ENCODE measurements around the gene NPTN.

The NPTN gene

GRCh38 chr15:73604477-73604876 is 28.7 kb downstream of the NPTN start:
- no peak for TF ChIP-seq CTCF (IDR thresholded peaks at IDR 0.05)

GRCh38 chr15:73602992-73603391 is 30.2 kb downstream of the NPTN start:
- TF ChIP-seq CTCF (IDR thresholded peaks at IDR 0.05) = no peak

- TF ChIP-seq CTCF (IDR thresholded peaks at IDR 0.05) = no peak
Measured at GRCh38 chr15:73602446-73602843, 30.7 kb downstream of the NPTN start.

- TF ChIP-seq CTCF (IDR thresholded peaks at IDR 0.05) = no peak
Measured at GRCh38 chr15:73601451-73602445, 31.4 kb downstream of the NPTN start.

GRCh38 chr15:73600413-73601335 is 32.5 kb downstream of the NPTN start:
- TF ChIP-seq CTCF (IDR thresholded peaks at IDR 0.05) = no peak

GRCh38 chr15:73599934-73600333 is 33.3 kb downstream of the NPTN start:
- TF ChIP-seq CTCF (IDR thresholded peaks at IDR 0.05) = no peak

- no peak for TF ChIP-seq CTCF (IDR thresholded peaks at IDR 0.05)
Measured at GRCh38 chr15:73598530-73599160, 34.5 kb downstream of the NPTN start.
